GM18907 (cell line): ENCODE results near the gene ATXN7L2.

Experiments used
- ATAC-seq: cut with Tn5 transposase; IDR thresholded peaks from one replicate; pipeline ENCODE4 v1.9.1; 2021; ENCODE audit warnings: mild to moderate bottlenecking, moderate library complexity; ENCODE audit not compliant: unreplicated experiment

Gene ATXN7L2

GRCh38 chr1:109521002-109521951 lies 37.6 kb downstream of the ATXN7L2 start:
- no peak for ATAC-seq

- ATAC-seq: no peak
These were observed 38.3 kb downstream of the ATXN7L2 start for GRCh38 chr1:109522026-109522425.

- ATAC-seq: no peak
These were observed 40.0 kb downstream of the ATXN7L2 start for GRCh38 chr1:109523706-109524105.

DNA sequence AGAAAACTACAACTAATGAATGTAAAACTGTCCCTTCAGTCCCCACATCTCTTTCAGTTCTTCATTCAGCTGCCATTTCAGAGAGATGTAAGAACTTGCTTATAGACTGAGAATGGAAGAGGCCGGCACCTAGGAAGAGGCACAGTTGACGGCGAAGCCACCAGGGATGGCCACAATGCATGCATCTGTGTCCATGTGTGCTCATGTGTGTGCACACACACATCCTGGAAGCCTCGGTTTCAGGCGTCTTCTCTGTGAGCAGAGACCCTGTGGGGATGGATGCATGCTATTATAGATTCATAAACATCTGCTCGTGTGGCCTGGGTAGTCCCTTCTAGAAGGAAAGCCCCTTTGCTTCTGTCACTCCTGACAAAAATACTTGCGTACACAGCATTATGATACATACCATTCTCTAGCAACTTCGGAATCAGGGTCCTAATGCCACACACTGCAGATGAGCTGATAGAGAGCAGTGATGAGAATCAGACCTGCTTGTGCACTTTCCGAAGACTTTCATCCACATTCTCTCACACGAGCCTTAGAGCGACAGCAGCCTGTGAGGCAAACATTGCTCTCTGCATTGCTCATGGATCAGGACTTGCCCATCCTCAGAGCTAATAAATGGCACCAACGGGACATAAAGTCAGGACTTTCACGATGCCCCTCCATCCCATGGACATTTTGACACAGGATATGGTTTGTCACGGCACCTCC lies 43.5 kb downstream of the ATXN7L2 start:
- ATAC-seq: peak; percentile 65

GRCh38 chr1:109527846-109528695 lies 44.4 kb downstream of the ATXN7L2 start:
- no peak for ATAC-seq

DNA sequence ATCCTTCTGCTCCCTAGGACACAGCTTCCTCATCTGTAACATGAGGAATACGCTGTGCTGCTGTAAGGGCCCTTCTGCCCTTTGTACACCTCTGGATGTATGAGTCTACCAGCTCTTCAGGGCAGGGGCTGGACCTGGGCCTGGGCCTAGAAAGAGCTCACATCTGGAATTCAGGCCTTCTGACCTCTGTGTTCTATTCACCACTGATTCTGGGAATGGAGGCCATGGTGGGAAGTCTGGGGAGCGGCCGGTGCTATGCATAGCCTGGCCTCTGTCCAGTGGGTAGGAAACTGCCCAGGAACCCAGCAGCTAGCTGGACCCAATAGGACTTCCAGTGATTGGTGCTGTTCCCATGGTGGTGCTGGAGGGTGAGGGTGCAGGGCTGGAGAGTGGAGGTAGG lies 45.0 kb downstream of the ATXN7L2 start:
- ATAC-seq: no peak

GRCh38 chr1:109529881-109530456 lies 46.3 kb downstream of the ATXN7L2 start:
- no peak for ATAC-seq

- no peak for ATAC-seq
These were observed 46.9 kb downstream of the ATXN7L2 start for GRCh38 chr1:109530457-109531087.

GRCh38 chr1:109531380-109531779 lies 47.7 kb downstream of the ATXN7L2 start:
- no peak for ATAC-seq

- no peak for ATAC-seq
These were observed 48.2 kb downstream of the ATXN7L2 start for GRCh38 chr1:109531826-109532364.

DNA sequence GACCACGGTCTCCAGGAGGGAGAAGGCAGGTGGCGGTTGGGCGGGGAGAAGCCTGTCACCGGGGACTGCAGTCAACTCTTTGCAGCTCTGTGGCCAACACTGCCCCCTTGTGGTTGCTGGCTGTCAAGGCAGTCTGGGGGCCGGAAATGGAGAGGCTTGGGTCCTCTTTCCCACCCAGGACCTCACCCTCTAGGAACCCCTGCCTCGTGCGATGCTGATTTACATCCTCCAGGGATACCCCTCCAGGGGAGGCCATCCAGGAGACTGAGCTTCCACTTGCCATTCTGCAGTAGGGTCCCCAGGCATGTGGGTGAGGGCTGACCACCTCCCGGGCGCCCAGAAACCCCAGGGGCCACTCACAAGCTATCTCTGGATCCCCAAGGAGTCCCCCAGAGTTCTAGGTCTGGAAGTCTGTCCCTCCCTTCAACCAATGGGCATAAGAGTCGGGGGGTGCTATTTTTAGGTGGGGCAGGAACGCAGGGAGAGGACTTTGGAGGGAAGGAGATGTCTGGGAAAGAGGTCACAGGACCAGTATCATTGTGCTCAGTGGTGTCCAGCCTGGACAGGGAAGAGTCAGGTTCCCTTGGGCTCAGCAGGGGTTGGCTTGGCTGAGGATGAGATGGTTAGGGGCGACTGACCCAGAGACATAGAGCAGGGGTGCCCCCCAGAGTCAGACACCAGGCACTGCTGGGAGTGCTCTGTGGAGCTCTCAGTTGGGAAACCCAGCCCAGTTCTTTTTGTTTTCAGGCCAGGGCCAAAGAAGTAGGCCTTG lies 48.8 kb downstream of the ATXN7L2 start:
- peak; percentile 78 for ATAC-seq

DNA sequence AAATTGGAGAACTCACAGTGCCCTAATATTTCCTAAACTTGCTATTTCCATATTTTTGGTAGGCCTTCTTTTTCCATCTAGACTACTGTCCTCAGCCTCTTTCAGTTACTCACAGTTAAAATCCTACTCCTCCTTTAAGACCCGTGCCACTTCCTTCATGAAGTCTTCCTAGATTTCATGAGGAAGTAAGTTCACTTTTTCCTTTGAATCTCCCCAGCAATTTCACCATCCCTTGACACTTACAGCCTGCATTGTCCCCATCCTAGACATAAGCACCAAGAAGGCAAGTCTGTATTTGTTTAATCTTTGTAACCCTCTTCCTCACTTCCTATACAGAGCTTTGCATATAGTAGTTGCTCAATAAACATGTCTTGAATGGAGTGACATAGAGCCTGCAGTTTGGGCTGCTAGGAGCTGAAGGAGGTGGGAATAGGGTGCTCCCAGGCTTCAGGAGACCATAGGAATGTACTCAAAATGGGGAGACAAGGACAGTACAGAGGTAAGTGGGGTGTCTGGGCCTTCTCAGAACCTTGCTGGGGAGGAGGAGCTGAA lies 50.7 kb downstream of the ATXN7L2 start:
- ATAC-seq: no peak

GRCh38 chr1:109535481-109535880 lies 51.8 kb downstream of the ATXN7L2 start:
- no peak for ATAC-seq

GRCh38 chr1:109535971-109536491 lies 52.3 kb downstream of the ATXN7L2 start:
- ATAC-seq: no peak

DNA sequence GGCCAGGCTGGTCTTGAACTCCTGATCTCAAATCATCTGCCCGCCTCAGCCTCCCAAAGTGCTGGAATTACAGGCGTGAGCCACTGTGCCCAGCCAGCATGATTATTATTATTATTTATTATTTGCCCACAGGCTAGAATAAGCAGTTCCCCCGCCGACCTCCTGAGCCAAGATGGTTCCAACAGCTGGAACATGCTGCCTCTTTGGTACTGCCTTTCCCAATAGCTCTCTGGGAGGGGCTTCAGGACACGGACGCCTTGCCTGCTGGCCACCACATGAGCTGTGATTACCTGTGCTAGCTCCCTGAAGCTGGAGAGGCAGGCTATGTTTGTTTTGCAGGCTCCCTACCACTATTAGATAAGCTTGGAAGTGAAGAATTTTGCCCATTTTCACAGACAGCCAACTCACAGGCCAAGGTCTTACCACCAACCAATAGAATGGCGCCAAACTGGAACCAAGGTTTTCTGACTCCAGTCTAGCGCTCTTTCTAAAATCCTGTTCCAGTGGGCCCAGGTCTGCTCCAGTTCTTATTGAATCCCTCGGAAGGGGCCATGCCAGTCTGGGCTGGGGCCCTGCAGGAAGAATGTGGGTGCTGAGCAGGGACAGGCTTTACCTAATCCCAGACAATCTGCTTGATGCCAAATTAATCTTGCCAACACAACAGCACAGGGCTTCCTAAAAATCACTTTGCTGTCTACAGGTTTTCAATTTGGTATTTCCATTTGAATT lies 53.9 kb downstream of the ATXN7L2 start:
- no peak for ATAC-seq

DNA sequence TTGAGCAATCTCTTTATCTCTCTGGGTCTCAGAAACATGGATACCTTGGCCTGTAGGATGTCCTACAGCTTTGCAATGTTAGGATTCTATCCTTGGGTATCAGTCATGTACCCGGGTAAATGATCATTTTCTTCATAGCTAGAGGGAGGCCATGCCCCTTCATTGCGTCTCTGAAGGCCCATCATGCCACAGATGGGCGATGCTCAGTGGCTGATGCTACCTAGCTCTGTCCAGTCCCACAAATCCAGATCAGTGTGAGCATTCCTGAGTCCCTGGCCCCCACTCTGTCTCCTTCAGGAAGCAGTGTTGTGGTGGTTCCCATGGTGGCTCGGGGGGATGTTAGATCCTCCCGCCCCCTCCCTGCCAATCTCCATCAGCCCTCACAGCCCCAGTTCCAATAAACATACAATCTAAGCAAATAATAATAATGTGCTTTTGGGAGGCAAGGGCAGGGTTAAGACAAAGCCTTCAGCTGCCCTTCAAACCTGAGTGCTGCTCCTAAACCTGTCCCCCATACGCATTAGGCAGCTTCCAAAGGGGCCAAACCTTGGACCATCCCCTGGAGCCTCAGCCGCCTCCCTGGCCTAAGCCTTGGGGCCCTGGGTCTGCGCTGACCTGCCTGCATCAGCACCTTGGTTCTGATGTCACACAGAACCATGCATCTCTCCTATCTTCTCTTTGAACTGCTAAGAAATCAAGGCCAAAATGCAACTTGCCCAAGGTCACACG lies 55.3 kb downstream of the ATXN7L2 start:
- ATAC-seq: no peak

DNA sequence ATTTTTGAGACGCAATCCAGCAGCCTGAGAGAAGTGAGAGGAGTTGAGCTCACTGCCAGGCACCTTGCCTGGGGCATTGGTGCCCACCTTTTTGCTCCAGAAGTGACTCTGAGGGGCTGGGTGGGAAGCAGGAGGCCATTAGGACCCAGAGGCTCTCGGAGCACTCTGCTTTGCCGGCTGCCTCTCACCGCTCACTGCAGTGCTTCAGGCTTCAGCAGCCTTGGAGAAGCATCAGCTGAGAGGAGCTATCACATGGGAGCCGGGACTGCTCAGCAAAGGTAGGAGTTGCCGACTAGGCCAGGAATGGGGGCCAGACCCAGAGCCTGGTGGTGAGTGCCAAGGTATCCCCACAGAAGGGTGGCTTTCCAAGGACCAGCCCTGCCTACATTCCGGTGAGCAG lies 56.0 kb downstream of the ATXN7L2 start, which contains the start of gene GPR61:
Gene GPR61 (plus strand): TSS at position 197 of the 400 bp plus-strand sequence. CDS start 3,151 bp downstream, outside the sequence.
- no peak for ATAC-seq
